HCT116 (cell line): ENCODE results near the gene WT1. TPM values are rescaled to one million over a fixed set of nuclear protein-coding genes. Genes with fewer than 3 reads are reported as not detected.

Experiments used
- ATAC-seq: fragments of 200-7000 bp; cut with Tn5 transposase; 2 replicates; pipeline ENCODE4 v1.9.1; 2020; ENCODE audit warnings: mild to moderate bottlenecking, moderate library complexity
- BruUV-seq: library from RNA; stranded (reverse); fragments of 400-500 nt; replicated peaks from 2 replicates; lab custom pipeline; 2021; lab: Mats Ljungman, UMichigan
- CTCF ChIA-PET: fragments of 300-600 bp; sonication (Branson Sonifier 250); formaldehyde crosslinking; loops from one replicate; lab custom pipeline; 2021; ENCODE audit warnings: antibody characterized with exemption; lab: Charles Lee
- POLR2A ChIA-PET: fragments of 300-600, 350-600 bp; sonication (Branson Sonifier 250); formaldehyde crosslinking; loops from one replicate; lab custom pipeline; 2021; ENCODE audit warnings: antibody characterized with exemption; lab: Charles Lee
- RAD21 ChIA-PET, 2 experiments: fragments of 300-600 bp; sonication (Branson Sonifier 250); formaldehyde crosslinking; loops; one replicate each; lab custom pipeline; 2023; ENCODE audit warnings: low total read pairs in 2 of 2; ENCODE audit not compliant: uncharacterized antibody in 2 of 2, unreplicated experiment in 2 of 2, low non-redundant PET in 1 of 2; lab: Charles Lee
- DNase-seq: peaks from one replicate; pipeline ENCODE4 v3.0.0-alpha.2; 2010; ENCODE audit warnings: low read depth, low spot score
- H2AFZ ChIP-seq: fragments of 200-600 bp; shearing (Covaris generic), sonication (generic); 2 replicates; pipeline ENCODE4 v1.6.1; 2017; ENCODE audit warnings: low read depth, mixed run types, mixed read lengths, antibody characterized with exemption, low read length; ENCODE audit not compliant: poor library complexity, severe bottlenecking
- H3K27ac ChIP-seq: 2 replicates; pipeline ENCODE4 v1.5.1; 2012; ENCODE audit warnings: low read depth, low read length
- H3K27me3 ChIP-seq: fragments of 200-600 bp; sonication (generic); 2 replicates; pipeline ENCODE4 v1.6.1; 2016; ENCODE audit warnings: mixed run types, low read length, mixed read lengths; ENCODE audit not compliant: insufficient read depth
- H3K36me3 ChIP-seq, 2 experiments: fragments of 200-500 bp in 1 of 2; fragments of 200-600 bp in 1 of 2; sonication (Bioruptor generic) in 1 of 2; sonication (generic) in 1 of 2; 2 replicates each; pipeline versions ENCODE4 v1.5.1 to v1.6.1; 2014 to 2016; ENCODE audit warnings: low read length in 2 of 2, inconsistent platforms in 1 of 2, mixed read lengths in 1 of 2, mixed run types in 1 of 2; ENCODE audit not compliant: insufficient read depth in 2 of 2, control insufficient read depth in 1 of 2
- H3K4me1 ChIP-seq, 2 experiments: fragments of 200-600 bp in 1 of 2; sonication (generic) in 1 of 2; 2 replicates each; pipeline versions ENCODE4 v1.5.1 to v1.6.1; 2012 to 2017; ENCODE audit warnings: low read length in 2 of 2, inconsistent platforms in 1 of 2, mild to moderate bottlenecking in 1 of 2, mixed read lengths in 1 of 2, mixed run types in 1 of 2, moderate library complexity in 1 of 2; ENCODE audit not compliant: insufficient read depth in 2 of 2, control insufficient read depth in 1 of 2
- H3K4me2 ChIP-seq: fragments of 200-600 bp; sonication (generic); 2 replicates; pipeline ENCODE4 v1.6.1; 2017; ENCODE audit warnings: mixed run types, low read length, mixed read lengths
- H3K4me3 ChIP-seq, 2 experiments: fragments of 200-600 bp in 1 of 2; sonication (generic) in 1 of 2; replicated peaks in 1 of 2; 2 replicates each; pipeline ENCODE4 v1.5.1; 2011 to 2016; ENCODE audit warnings: low read length in 2 of 2, control low read depth in 1 of 2, low read depth in 1 of 2, mild to moderate bottlenecking in 1 of 2, mixed read lengths in 1 of 2, mixed run types in 1 of 2
- H3K79me2 ChIP-seq: fragments of 200-600 bp; sonication (generic); 2 replicates; pipeline ENCODE4 v1.6.1; 2017; ENCODE audit warnings: mild to moderate bottlenecking, mixed run types, low read length, moderate library complexity, mixed read lengths; ENCODE audit not compliant: insufficient read depth
- H3K9ac ChIP-seq: fragments of 200-600 bp; sonication (generic); 2 replicates; pipeline ENCODE4 v1.6.1; 2016; ENCODE audit warnings: low read length, mixed read lengths
- H3K9me2 ChIP-seq: fragments of 200-600 bp; sonication (generic), shearing (Covaris generic); 2 replicates; pipeline ENCODE4 v1.6.1; 2017; ENCODE audit warnings: mixed run types, mild to moderate bottlenecking, moderate library complexity; ENCODE audit not compliant: insufficient read depth
- H3K9me3 ChIP-seq, 2 experiments: fragments of 200-500 bp in 1 of 2; fragments of 200-600 bp in 1 of 2; sonication (Bioruptor generic) in 1 of 2; sonication (generic) in 1 of 2; 2 replicates each; pipeline ENCODE4 v1.6.1; 2014 to 2017; ENCODE audit warnings: low read length in 2 of 2, mixed read lengths in 2 of 2, inconsistent platforms in 1 of 2, low read depth in 1 of 2, mild to moderate bottlenecking in 1 of 2, mixed run types in 1 of 2, moderate library complexity in 1 of 2; ENCODE audit not compliant: control insufficient read depth in 1 of 2, insufficient read depth in 1 of 2
- H4K20me1 ChIP-seq: fragments of 200-600 bp; sonication (generic), shearing (Covaris generic); 2 replicates; pipeline ENCODE4 v1.6.1; 2017; ENCODE audit warnings: mixed run types, mild to moderate bottlenecking, moderate library complexity; ENCODE audit not compliant: insufficient read depth
- CBX3 ChIP-seq: IDR thresholded peaks from 2 replicates; pipeline ENCODE4 v1.6.1; 2012; ENCODE audit warnings: low read depth
- CEBPB ChIP-seq: IDR thresholded peaks from 2 replicates; pipeline ENCODE4 v1.6.1; 2012; ENCODE audit warnings: low read depth
- EGR1 ChIP-seq: IDR thresholded peaks from 2 replicates; pipeline ENCODE4 v1.6.1; 2012; ENCODE audit warnings: low read depth
- EZH2 ChIP-seq: fragments of 200-600 bp; sonication (generic); IDR thresholded peaks from 2 replicates; pipeline ENCODE4 v1.6.1; 2017; ENCODE audit warnings: antibody characterized with exemption, mixed run types
- EZH2phosphoT487 ChIP-seq: fragments of 200-600 bp; IDR thresholded peaks from 2 replicates; pipeline ENCODE4 v1.6.1; 2018; ENCODE audit warnings: antibody characterized with exemption, borderline replicate concordance
- FOSL1 ChIP-seq: IDR thresholded peaks from 2 replicates; pipeline ENCODE4 v1.6.1; 2012; ENCODE audit warnings: low read depth
- JUND ChIP-seq: IDR thresholded peaks from 2 replicates; pipeline ENCODE4 v1.6.1; 2012
- MAX ChIP-seq: IDR thresholded peaks from 2 replicates; pipeline ENCODE4 v1.6.1; 2012
- POLR2A ChIP-seq: IDR thresholded peaks from 2 replicates; pipeline ENCODE4 v1.7.0; 2011; ENCODE audit warnings: borderline replicate concordance; ENCODE audit not compliant: insufficient read depth, insufficient read length; ENCODE audit errors: extremely low read depth
- POLR2AphosphoS5 ChIP-seq: IDR thresholded peaks from 2 replicates; pipeline ENCODE4 v1.6.1; 2011; ENCODE audit warnings: mild to moderate bottlenecking, low read depth, low read length, moderate library complexity
- REST ChIP-seq: IDR thresholded peaks from 2 replicates; pipeline ENCODE4 v1.6.1; 2012; ENCODE audit warnings: low read depth
- SIN3A ChIP-seq: IDR thresholded peaks from 2 replicates; pipeline ENCODE4 v1.6.1; 2012; ENCODE audit warnings: low read depth
- SP1 ChIP-seq: IDR thresholded peaks from 2 replicates; pipeline ENCODE4 v1.6.1; 2012; ENCODE audit warnings: low read depth
- SRF ChIP-seq: IDR thresholded peaks from 2 replicates; pipeline ENCODE4 v1.6.1; 2012; ENCODE audit warnings: low read depth
- TCF7L2 ChIP-seq: IDR thresholded peaks from 2 replicates; pipeline ENCODE4 v1.7.0; 2011; ENCODE audit warnings: borderline replicate concordance, inconsistent platforms; ENCODE audit not compliant: insufficient read depth, insufficient read length; ENCODE audit errors: extremely low read depth
- YY1 ChIP-seq: IDR thresholded peaks from 2 replicates; pipeline ENCODE4 v1.6.1; 2011; ENCODE audit warnings: low read length, low read depth, moderate library complexity, mild to moderate bottlenecking; ENCODE audit not compliant: insufficient replicate concordance; ENCODE audit errors: extremely low read depth
- ZFX ChIP-seq: fragments of 450-650 bp; IDR thresholded peaks from 2 replicates; pipeline ENCODE4 v1.6.1; 2017
- ZNF274 ChIP-seq: fragments of 200-500 bp; sonication (Bioruptor generic); IDR thresholded peaks from 2 replicates; pipeline ENCODE4 v1.6.1; 2014; ENCODE audit warnings: mild to moderate bottlenecking, low read depth, low read length, inconsistent platforms
- intact Hi-C: fragments of 100-400 bp; cut with micrococcal nuclease; formaldehyde crosslinking; loops from 2 replicates; pipeline ENCODE4 v1.10.0; 2022
- total RNA-seq: library from RNA; stranded (reverse); gene quantifications from one replicate; pipeline ENCODE4 v1.2.1, GENCODE V29; 2021; ENCODE audit not compliant: unreplicated experiment
- TF ChIP-seq, protein P1 (sequence below): IDR thresholded peaks from 2 replicates; pipeline ENCODE4 v1.6.1; 2011; ENCODE audit warnings: mild to moderate bottlenecking, low read length, moderate library complexity; ENCODE audit not compliant: insufficient replicate concordance; ENCODE audit errors: extremely low read depth
- TF ChIP-seq, protein P2 (sequence below): IDR thresholded peaks from 2 replicates; pipeline ENCODE4 v1.6.1; 2012

WT1 gene
- total RNA-seq, 1 experiment from 2014 or later = 0.07 TPM

DNA sequence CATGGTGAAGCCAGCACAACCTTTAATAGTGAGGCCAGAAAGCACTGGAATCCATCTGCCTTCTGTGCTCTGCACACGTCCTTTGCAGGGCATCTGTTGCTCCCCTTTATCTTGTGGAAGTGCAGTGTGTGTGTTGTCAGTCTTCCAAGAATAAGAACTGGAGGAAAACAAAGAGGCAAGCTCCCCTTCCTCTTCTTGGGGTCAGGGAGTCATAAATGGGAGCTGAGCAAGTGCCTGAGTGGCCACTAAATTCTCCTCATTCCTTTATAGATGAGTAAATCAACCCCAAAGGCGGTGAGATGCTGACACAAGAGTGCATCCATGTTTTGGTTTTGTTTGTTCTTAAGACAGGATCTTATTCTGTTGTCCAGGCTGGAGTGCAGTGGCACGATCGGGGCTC lies 38.3 kb downstream of the WT1 start:
- no peak for ATAC-seq
- H4K20me1 ChIP-seq = no peaks in the 10 kb centered on the region
- H3K4me3 ChIP-seq = no peak overlapping the region
- CTCF ChIA-PET = no interaction called here
- POLR2A ChIA-PET = no interaction called here
- peaks cover 20% of the 10 kb centered on the region; the same call in 1 of the 2 replicates for H3K27me3 ChIP-seq
- RAD21 ChIA-PET = no interaction called here
- no peaks in the 10 kb centered on the region for H3K9me2 ChIP-seq
- H3K79me2 ChIP-seq = no peaks in the 10 kb centered on the region
- no peaks in the 10 kb centered on the region for H3K4me1 ChIP-seq
- no peak overlapping the region for H2AFZ ChIP-seq
- no TSS peak for BruUV-seq
- intact Hi-C loops = no loop called here
- TF ChIP-seq EGR1 = no peak
- TF ChIP-seq REST = no peak
- no peak for TF ChIP-seq POLR2A
- TF ChIP-seq SRF = no peak
- TF ChIP-seq CBX3 = no peak
- TF ChIP-seq MAX = no peak
- no peak for TF ChIP-seq EZH2
- TF ChIP-seq, protein P1, sequence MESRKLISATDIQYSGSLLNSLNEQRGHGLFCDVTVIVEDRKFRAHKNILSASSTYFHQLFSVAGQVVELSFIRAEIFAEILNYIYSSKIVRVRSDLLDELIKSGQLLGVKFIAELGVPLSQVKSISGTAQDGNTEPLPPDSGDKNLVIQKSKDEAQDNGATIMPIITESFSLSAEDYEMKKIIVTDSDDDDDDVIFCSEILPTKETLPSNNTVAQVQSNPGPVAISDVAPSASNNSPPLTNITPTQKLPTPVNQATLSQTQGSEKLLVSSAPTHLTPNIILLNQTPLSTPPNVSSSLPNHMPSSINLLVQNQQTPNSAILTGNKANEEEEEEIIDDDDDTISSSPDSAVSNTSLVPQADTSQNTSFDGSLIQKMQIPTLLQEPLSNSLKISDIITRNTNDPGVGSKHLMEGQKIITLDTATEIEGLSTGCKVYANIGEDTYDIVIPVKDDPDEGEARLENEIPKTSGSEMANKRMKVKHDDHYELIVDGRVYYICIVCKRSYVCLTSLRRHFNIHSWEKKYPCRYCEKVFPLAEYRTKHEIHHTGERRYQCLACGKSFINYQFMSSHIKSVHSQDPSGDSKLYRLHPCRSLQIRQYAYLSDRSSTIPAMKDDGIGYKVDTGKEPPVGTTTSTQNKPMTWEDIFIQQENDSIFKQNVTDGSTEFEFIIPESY = no peak
- TF ChIP-seq SIN3A = no peak
- no peak for TF ChIP-seq CEBPB
- no peak for TF ChIP-seq SP1
- TF ChIP-seq, protein P2, sequence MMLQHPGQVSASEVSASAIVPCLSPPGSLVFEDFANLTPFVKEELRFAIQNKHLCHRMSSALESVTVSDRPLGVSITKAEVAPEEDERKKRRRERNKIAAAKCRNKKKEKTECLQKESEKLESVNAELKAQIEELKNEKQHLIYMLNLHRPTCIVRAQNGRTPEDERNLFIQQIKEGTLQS = no peak
- TF ChIP-seq JUND = no peak
- no peak for TF ChIP-seq YY1
- TF ChIP-seq ZNF274 = no peak
- TF ChIP-seq POLR2AphosphoS5 = no peak
- TF ChIP-seq EZH2phosphoT487 = no peak
- no peak for TF ChIP-seq TCF7L2
- no peak for TF ChIP-seq FOSL1
- no peak for TF ChIP-seq ZFX
- no peak overlapping the region for H3K27ac ChIP-seq
- no peak overlapping the region for H3K9ac ChIP-seq
- H3K4me2 ChIP-seq = no peak overlapping the region
- H3K9me3 ChIP-seq = no peaks in the 10 kb centered on the region
- no peak for DNase-seq
- H3K36me3 ChIP-seq = no peaks in the 10 kb centered on the region
